Measurements from ENCODE around the gene TCEA2. TPM values are rescaled to one million over a fixed set of nuclear protein-coding genes. Genes with fewer than 3 reads are reported as not detected.

TCEA2 gene
- total RNA-seq, 3 donors from 2014 or later (not counting 1 experiment from before 2014, with no cell fraction given), result 25.0 to 28.7 (median 28.5) TPM

DNA sequence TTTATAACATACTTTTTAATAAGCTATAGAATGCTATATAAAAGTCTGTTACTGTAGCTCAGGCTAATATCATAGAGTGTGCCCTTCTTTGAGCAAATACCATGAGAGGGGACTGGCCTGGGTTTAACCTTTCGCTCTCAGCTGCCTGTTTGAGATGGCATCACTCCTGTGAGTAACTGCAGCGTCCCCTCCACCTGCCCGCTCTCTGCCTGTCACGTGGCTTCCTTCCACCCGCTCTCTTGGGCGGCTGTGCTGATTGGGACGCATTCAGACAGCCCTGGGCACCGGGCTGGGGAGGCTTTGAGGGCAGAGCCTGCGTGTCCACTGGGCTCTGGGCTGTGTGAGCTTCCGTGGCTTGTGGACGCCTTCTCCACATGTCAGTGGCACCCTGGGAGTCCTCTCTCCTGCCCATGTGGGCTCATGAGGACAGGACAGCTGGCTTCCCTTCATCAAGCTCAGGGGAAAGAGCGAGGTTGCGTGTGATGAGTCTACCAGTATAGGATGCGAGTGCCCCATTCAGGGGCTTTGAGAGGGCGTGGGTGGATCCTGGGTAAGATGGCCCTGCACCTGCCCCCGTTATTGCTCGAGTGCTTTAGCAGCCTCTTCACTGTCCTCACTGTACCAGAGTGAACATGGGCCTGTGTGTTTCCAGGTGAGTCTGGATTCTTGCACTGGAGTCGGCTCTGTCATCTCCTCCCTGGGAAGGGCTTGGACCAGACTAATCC, 37.7 kb upstream of the TCEA2 start:
- Mint-ChIP-seq H3K27ac (no peak overlapping the region), H3K36me3 (no peaks in the 10 kb centered on the region), H3K4me3 (no peak overlapping the region), H3K27me3 (ENCODE audit: low read depth in 2 of 2) (no peaks in the 10 kb centered on the region), H3K9me3 (no peaks in the 10 kb centered on the region), H3K4me1 (peaks cover 0 to 6% of the 10 kb centered on the region in 2 donors)
- Histone ChIP-seq H3K4me3 (ENCODE audit: low read length) (no peak overlapping the region), H3K4me1 (ENCODE audit: control insufficient read depth, insufficient read depth, low read length) (no peaks in the 10 kb centered on the region), H3K27ac (ENCODE audit: low read length) (no peak overlapping the region), H3K27me3 (ENCODE audit: control insufficient read depth, insufficient read depth, low read length) (no peaks in the 10 kb centered on the region), H3K9me3 (ENCODE audit: control insufficient read depth, insufficient read depth, low read length) (no peaks in the 10 kb centered on the region), H3K36me3 (ENCODE audit: control insufficient read depth, insufficient read depth, low read length) (peaks cover 85% of the 10 kb centered on the region)
- WGBS (ENCODE audit: insufficient coverage), result 99% methylated on average over 18 of the region's 18 CpGs
- TF ChIP-seq, protein P1, sequence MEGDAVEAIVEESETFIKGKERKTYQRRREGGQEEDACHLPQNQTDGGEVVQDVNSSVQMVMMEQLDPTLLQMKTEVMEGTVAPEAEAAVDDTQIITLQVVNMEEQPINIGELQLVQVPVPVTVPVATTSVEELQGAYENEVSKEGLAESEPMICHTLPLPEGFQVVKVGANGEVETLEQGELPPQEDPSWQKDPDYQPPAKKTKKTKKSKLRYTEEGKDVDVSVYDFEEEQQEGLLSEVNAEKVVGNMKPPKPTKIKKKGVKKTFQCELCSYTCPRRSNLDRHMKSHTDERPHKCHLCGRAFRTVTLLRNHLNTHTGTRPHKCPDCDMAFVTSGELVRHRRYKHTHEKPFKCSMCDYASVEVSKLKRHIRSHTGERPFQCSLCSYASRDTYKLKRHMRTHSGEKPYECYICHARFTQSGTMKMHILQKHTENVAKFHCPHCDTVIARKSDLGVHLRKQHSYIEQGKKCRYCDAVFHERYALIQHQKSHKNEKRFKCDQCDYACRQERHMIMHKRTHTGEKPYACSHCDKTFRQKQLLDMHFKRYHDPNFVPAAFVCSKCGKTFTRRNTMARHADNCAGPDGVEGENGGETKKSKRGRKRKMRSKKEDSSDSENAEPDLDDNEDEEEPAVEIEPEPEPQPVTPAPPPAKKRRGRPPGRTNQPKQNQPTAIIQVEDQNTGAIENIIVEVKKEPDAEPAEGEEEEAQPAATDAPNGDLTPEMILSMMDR (IDR thresholded peaks at IDR 0.05), result no peak
- ATAC-seq, result no peak
- DNase-seq, result no peak
- intact Hi-C loops (cut with micrococcal nuclease), result no loop called here

DNA sequence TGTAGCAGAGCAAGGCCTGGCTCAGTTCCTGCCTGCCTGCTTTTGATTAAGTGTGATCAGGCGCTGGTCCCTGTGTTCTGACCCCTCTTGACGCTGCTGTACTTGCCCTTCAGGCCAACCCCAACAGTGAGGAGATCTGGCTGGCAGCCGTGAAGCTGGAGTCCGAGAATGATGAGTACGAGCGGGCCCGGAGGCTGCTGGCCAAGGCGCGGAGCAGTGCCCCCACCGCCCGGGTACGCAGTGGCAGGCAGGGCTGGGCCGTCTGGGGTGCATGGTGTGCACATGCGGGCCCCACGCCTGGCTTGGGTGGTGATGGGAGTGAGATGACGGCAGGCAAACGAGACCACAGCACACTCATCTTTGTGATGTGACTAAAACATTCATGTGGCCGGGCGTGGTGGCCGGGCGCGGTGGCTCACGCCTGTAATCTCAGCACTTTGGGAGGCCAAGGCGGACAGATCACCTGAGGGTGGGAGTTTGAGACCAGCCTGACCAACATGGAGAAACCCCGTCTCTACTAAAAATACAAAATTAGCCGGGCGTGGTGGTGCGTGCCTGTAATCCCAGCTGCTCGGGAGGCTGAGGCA, 37.1 kb upstream of the TCEA2 start:
- H3K4me3 ChIP-seq (ENCODE audit: low read length), result no peak overlapping the region
- TF ChIP-seq, protein P1 (IDR thresholded peaks at IDR 0.05), result no peak
- no peaks in the 10 kb centered on the region for H3K9me3 ChIP-seq (ENCODE audit: control insufficient read depth, insufficient read depth, low read length)
- no peaks in the 10 kb centered on the region for H3K4me1 ChIP-seq (ENCODE audit: control insufficient read depth, insufficient read depth, low read length)
- ATAC-seq (no peak), DNase-seq (no peak)
- Mint-ChIP-seq H3K27ac (no peak overlapping the region), H3K36me3 (no peaks in the 10 kb centered on the region), H3K4me1 (peaks cover 0 to 6% of the 10 kb centered on the region in 2 donors), H3K27me3 (ENCODE audit: low read depth in 2 of 2) (no peaks in the 10 kb centered on the region), H3K4me3 (no peak overlapping the region), H3K9me3 (no peaks in the 10 kb centered on the region)
- no peaks in the 10 kb centered on the region for H3K27me3 ChIP-seq (ENCODE audit: control insufficient read depth, insufficient read depth, low read length)
- intact Hi-C loops (cut with micrococcal nuclease), result no loop called here
- WGBS (ENCODE audit: insufficient coverage), result 93% methylated on average over 29 of the region's 29 CpGs
- H3K27ac ChIP-seq (ENCODE audit: low read length), result no peak overlapping the region
- peaks cover 89% of the 10 kb centered on the region for H3K36me3 ChIP-seq (ENCODE audit: control insufficient read depth, insufficient read depth, low read length)

DNA sequence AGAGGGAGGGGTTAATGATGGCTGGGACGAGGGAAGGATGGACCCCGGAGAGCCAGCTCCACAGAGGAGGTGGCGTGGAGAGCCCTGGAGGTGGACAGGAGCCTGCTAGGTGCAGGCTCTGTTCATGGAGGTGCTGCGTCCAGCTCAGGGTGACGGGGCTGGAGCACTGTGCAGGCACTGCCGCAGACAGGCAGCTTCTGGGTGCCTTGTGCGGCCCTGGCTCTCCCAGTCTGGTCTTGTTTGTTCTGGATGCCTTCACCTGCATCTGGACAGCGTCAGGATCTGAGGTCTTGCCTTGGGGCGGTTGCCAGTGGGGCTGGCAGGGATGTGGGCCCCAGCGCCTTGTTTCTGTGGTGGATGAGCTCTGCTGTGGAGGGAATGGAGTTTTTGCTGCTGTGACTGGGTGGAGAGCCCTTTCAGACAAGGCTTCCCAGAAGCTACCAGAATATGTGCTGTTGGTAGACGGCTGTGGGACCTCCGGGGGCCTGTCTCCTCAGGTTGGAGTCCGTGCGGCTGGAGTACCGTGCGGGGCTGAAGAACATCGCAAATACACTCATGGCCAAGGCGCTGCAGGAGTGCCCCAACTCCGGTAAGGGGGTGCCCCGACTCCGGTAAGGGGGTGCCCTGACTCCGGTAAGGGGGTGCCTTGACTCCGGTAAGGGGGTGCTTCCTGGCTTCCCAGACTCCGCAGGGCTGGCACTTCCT, 34.9 kb upstream of the TCEA2 start:
- H3K27me3 Mint-ChIP-seq (ENCODE audit: low read depth in 2 of 2), result no peaks in the 10 kb centered on the region
- Histone ChIP-seq H3K4me1 (ENCODE audit: control insufficient read depth, insufficient read depth, low read length) (no peaks in the 10 kb centered on the region), H3K27me3 (ENCODE audit: control insufficient read depth, insufficient read depth, low read length) (no peaks in the 10 kb centered on the region), H3K27ac (ENCODE audit: low read length) (no peak overlapping the region), H3K4me3 (ENCODE audit: low read length) (no peak overlapping the region), H3K36me3 (ENCODE audit: control insufficient read depth, insufficient read depth, low read length) (peaks cover 91% of the 10 kb centered on the region), H3K9me3 (ENCODE audit: control insufficient read depth, insufficient read depth, low read length) (no peaks in the 10 kb centered on the region)
- ATAC-seq (no peak), DNase-seq (no peak)
- WGBS (ENCODE audit: insufficient coverage), result 98% methylated on average over 24 of the region's 24 CpGs
- H3K4me3 Mint-ChIP-seq, result no peak overlapping the region
- intact Hi-C loops (cut with micrococcal nuclease), result no loop called here
- no peak overlapping the region for H3K27ac Mint-ChIP-seq
- TF ChIP-seq, protein P1 (IDR thresholded peaks at IDR 0.05), result no peak
- H3K36me3 Mint-ChIP-seq, result no peaks in the 10 kb centered on the region
- H3K4me1 Mint-ChIP-seq, result peaks cover 0 to 6% of the 10 kb centered on the region in 2 donors
- H3K9me3 Mint-ChIP-seq, result no peaks in the 10 kb centered on the region

Measured in natural killer cell (primary cell).